ENCODE measurements around the gene GGN.

DNA sequence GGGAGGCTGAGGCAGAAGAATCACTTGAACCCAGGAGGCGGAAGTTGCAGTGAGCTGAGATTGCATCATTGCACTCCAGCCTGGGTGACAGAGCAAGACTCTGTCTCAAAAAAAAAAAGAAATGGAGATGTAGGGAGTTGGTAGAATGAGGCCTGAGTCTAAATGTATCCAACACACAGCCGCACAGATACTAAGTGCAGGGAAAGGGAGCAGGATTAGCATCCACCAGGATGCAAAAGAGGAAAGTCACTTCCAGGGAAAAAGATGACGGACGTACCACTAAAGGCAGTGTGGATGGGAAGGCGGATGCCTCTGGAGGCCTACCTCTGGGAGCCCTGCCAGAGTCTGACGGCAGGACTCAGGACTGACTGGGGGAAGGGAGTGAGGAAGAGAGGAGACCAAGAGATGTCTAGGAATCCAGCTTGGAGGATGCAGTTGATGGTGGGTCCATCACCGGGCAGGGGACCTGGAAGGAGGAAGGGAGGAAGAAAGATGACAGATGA is 21.8 kb upstream of the GGN start:
- TF ChIP-seq, protein P1, sequence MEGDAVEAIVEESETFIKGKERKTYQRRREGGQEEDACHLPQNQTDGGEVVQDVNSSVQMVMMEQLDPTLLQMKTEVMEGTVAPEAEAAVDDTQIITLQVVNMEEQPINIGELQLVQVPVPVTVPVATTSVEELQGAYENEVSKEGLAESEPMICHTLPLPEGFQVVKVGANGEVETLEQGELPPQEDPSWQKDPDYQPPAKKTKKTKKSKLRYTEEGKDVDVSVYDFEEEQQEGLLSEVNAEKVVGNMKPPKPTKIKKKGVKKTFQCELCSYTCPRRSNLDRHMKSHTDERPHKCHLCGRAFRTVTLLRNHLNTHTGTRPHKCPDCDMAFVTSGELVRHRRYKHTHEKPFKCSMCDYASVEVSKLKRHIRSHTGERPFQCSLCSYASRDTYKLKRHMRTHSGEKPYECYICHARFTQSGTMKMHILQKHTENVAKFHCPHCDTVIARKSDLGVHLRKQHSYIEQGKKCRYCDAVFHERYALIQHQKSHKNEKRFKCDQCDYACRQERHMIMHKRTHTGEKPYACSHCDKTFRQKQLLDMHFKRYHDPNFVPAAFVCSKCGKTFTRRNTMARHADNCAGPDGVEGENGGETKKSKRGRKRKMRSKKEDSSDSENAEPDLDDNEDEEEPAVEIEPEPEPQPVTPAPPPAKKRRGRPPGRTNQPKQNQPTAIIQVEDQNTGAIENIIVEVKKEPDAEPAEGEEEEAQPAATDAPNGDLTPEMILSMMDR (IDR thresholded peaks at IDR 0.05) = no peak
- TF ChIP-seq POLR2A (IDR thresholded peaks at IDR 0.05) = no peak

All from thyroid gland (tissue), 4 donors.